ENCODE data around the gene PNMA8B.

Gene PNMA8B

GRCh38 chr19:46447006-46447405 is 48.7 kb downstream of the PNMA8B start:
- TF ChIP-seq CTCF (conservative IDR thresholded peaks at IDR 0.05; ENCODE audit: low read depth, low read length): no peak
- H3K4me3 ChIP-seq (ENCODE audit: low read length): no peak overlapping the region
- DNase-seq (ENCODE audit: low read depth): no peak

GRCh38 chr19:46446021-46446420 is 49.6 kb downstream of the PNMA8B start:
- DNase-seq (ENCODE audit: low read depth): no peak
- no peak overlapping the region for H3K4me3 ChIP-seq (ENCODE audit: low read length)
- no peak for TF ChIP-seq CTCF (conservative IDR thresholded peaks at IDR 0.05; ENCODE audit: low read depth, low read length)

GRCh38 chr19:46442808-46443450 is 52.7 kb downstream of the PNMA8B start:
- no peak for TF ChIP-seq CTCF (conservative IDR thresholded peaks at IDR 0.05; ENCODE audit: low read depth, low read length)
- peak; percentile 14 for DNase-seq (ENCODE audit: low read depth)
- no peak overlapping the region for H3K4me3 ChIP-seq (ENCODE audit: low read length)

- H3K4me3 ChIP-seq (ENCODE audit: low read length): no peak overlapping the region
- no peak for DNase-seq (ENCODE audit: low read depth)
- TF ChIP-seq CTCF (conservative IDR thresholded peaks at IDR 0.05; ENCODE audit: low read depth, low read length): no peak
These were observed 53.8 kb downstream of the PNMA8B start for GRCh38 chr19:46441866-46442265.

All from retinal pigment epithelial cell (primary cell).